Esophagus muscularis mucosa (tissue), 4 donors: ENCODE measurements around the gene RBM19. TPM values are rescaled to one million over a fixed set of nuclear protein-coding genes. Genes with fewer than 3 reads are reported as not detected.

Experiments
- DNase-seq: peaks from one replicate; pipeline ENCODE4 v3.0.0-alpha.2; 2017; ENCODE audit errors: extremely low spot score
- H3K27ac ChIP-seq, 4 donors: fragments of 200-600 bp; sonication (generic); replicated peaks in 1 of 4; 1 replicate in 3 of 4; 2 replicates in 1 of 4; pipeline ENCODE4 v1.5.1; 2016 to 2019; ENCODE audit warnings: mild to moderate bottlenecking in 1 of 4
- H3K27me3 ChIP-seq, 4 donors: fragments of 200-600 bp; sonication (generic); one replicate each; pipeline versions ENCODE4 v1.5.1 to v1.6.0; 2016 to 2019
- H3K36me3 ChIP-seq, 4 donors: fragments of 200-600 bp; sonication (generic); one replicate each; pipeline ENCODE4 v1.5.1; 2016 to 2019
- H3K4me1 ChIP-seq, 4 donors: fragments of 200-600 bp; sonication (generic); one replicate each; pipeline ENCODE4 v1.5.1; 2016 to 2019
- H3K4me3 ChIP-seq, 4 donors: fragments of 200-600 bp; sonication (generic); 1 replicate in 2 of 4; 2 replicates in 2 of 4; pipeline ENCODE4 v1.5.1; 2016 to 2019; ENCODE audit warnings: mild to moderate bottlenecking in 4 of 4, moderate library complexity in 1 of 4
- H3K9me3 ChIP-seq, 4 donors: fragments of 200-600 bp; sonication (generic); 1 replicate in 3 of 4; 2 replicates in 1 of 4; pipeline ENCODE4 v1.5.1; 2016 to 2019
- EP300 ChIP-seq: sonication (generic); formaldehyde crosslinking; IDR thresholded peaks from one replicate; pipeline ENCODE4 v1.6.1; 2017; ENCODE audit warnings: antibody characterized with exemption
- POLR2A ChIP-seq: fragments of 450-650 bp; IDR thresholded peaks from one replicate; pipeline ENCODE4 v1.6.1; 2017; ENCODE audit warnings: antibody characterized with exemption, moderate library complexity, mild to moderate bottlenecking, low read depth
- POLR2AphosphoS5 ChIP-seq, 2 donors: sonication (generic); formaldehyde crosslinking; IDR thresholded peaks; one replicate each; pipeline ENCODE4 v1.6.1; 2017; ENCODE audit warnings: antibody characterized with exemption in 2 of 2
- WGBS: methylation state at CpG from one replicate; pipeline ENCODE4 v1.1.5; 2018; 5-methylcytosine and 5-hydroxymethylcytosine counted together
- intact Hi-C: fragments of 100-400 bp; cut with DNase I; formaldehyde crosslinking; loops from one replicate; pipeline ENCODE4 v1.15.1; 2023
- total RNA-seq, 4 donors: library from RNA; depleted of rRNA; stranded (reverse); fragments of >200 nt; gene quantifications; one replicate each; pipeline versions ENCODE4 v1.1.0 to v1.2.1, GENCODE V29; 2016
- TF ChIP-seq, protein P1 (sequence below), 3 experiments: fragments of 200-600 bp in 2 of 3; fragments of 450-650 bp in 1 of 3; sonication (generic) in 2 of 3; IDR thresholded peaks; one replicate each; pipeline ENCODE4 v1.5.1; 2017 to 2019; ENCODE audit warnings: antibody characterized with exemption in 3 of 3, mild to moderate bottlenecking in 2 of 3, moderate library complexity in 1 of 3

Gene RBM19
- total RNA-seq, 4 donors from 2014 or later, result 26.7 to 40.0 (median 27.4) TPM

DNA sequence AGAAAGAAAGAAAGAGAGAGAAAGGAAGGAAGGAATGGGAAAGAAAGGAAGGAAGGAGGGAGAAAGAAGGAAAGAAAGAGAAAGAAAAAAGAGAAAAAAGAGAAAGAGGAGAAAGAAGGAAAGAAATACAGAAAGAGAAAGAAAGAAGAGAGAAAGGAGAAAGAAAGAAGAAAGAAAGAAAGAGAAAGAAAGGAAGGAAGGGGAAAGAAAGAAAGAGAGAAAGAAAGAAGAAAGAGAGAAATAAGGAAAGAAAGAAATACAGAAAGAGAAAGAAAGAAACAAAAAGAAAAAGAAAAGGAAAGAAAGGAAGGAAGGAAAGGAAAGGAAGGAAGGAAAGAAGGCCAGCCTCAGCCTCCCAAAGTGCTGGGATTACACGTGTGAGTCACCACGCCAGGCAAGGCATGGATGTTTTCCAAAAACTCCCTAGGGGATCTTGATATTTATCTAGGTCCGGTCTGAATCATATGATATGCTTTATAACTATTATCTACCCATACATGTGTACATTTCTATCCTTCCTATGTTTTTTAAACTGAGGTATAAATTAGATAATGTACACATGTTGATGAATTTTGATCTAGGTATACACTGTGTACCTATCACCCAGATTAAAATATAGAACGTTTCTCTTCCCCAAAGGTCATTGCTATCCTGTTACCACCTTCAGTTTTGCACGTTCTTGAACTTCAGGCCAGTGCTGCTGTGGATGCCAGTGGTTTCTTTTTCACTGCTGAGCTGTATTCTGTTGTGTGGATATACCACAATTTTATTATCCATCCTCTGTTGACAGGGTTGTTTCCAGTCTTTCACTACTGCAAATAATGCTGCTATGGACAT lies 177.9 kb downstream of the RBM19 start:
- intact Hi-C loops, result no loop called here
- Histone ChIP-seq H3K9me3 (peaks cover 0 to 20% (median 7%) of the 10 kb centered on the region in 4 donors), H3K27me3 (peaks cover 0 to 37% (median 7%) of the 10 kb centered on the region in 4 donors), H3K4me3 (no peak overlapping the region), H3K27ac (no peak overlapping the region), H3K36me3 (no peaks in the 10 kb centered on the region), H3K4me1 (no peaks in the 10 kb centered on the region)
- DNase-seq, result no peak
- WGBS, result 73% methylated on average over 5 of the region's 5 CpGs
- no peak for TF ChIP-seq EP300
- TF ChIP-seq POLR2A, result no peak
- no peak for TF ChIP-seq POLR2AphosphoS5 (IDR thresholded peaks at IDR 0.05)
- TF ChIP-seq, protein P1, sequence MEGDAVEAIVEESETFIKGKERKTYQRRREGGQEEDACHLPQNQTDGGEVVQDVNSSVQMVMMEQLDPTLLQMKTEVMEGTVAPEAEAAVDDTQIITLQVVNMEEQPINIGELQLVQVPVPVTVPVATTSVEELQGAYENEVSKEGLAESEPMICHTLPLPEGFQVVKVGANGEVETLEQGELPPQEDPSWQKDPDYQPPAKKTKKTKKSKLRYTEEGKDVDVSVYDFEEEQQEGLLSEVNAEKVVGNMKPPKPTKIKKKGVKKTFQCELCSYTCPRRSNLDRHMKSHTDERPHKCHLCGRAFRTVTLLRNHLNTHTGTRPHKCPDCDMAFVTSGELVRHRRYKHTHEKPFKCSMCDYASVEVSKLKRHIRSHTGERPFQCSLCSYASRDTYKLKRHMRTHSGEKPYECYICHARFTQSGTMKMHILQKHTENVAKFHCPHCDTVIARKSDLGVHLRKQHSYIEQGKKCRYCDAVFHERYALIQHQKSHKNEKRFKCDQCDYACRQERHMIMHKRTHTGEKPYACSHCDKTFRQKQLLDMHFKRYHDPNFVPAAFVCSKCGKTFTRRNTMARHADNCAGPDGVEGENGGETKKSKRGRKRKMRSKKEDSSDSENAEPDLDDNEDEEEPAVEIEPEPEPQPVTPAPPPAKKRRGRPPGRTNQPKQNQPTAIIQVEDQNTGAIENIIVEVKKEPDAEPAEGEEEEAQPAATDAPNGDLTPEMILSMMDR (IDR thresholded peaks at IDR 0.05), result no peak

DNA sequence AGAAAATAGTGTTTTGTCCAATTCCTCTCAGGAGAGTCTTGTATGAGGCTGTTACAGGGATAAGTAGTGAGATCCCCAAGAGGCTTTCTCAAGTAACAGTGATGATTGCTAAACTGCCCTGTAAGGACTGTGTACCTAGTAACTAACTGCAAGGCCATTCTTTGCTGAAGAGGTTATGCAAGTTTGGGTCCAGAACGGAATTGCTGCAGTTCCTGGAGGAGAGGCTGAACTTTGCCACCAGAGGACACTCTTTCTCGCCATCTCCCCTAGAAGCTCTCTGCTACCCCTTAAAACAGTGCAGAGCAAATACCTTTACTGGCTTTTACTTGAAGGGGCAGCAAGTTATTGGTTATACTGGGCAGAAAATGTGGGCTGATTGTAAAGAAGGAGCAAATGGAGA lies 180.0 kb downstream of the RBM19 start:
- intact Hi-C loops, result no loop called here
- TF ChIP-seq, protein P1 (IDR thresholded peaks at IDR 0.05), result no peak
- TF ChIP-seq EP300 (no peak), POLR2A (no peak), POLR2AphosphoS5 (IDR thresholded peaks at IDR 0.05) (no peak)
- Histone ChIP-seq H3K4me3 (no peak overlapping the region), H3K27ac (no peak overlapping the region), H3K36me3 (no peaks in the 10 kb centered on the region), H3K27me3 (peaks cover 0 to 58% (median 17%) of the 10 kb centered on the region in 4 donors), H3K4me1 (peaks cover 0 to 5% (median 0%) of the 10 kb centered on the region in 4 donors), H3K9me3 (peaks cover 0 to 20% (median 7%) of the 10 kb centered on the region in 4 donors)
- 88% methylated on average over 2 of the region's 2 CpGs for WGBS
- DNase-seq, result no peak

DNA sequence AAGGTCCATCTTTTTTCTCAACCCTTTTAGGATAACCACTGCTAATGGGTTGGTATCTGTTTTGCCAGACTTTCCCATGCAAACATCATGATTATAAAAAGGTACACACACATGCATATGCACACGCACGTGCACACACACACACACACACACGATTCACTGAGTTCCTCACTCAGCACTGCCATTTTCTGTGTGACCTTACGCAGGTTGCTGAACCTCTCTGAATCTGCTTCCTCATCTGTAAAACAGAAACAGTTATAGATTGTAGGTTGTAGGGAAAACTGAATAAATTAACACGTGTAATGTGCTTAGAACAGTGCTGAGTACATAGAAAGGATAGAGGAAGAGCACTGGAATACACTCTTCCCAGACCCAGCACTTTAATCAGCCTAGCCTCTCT lies 182.3 kb downstream of the RBM19 start:
- no peak for DNase-seq
- Histone ChIP-seq H3K4me1 (peaks cover 0 to 5% (median 0%) of the 10 kb centered on the region in 4 donors), H3K4me3 (no peak overlapping the region), H3K36me3 (no peaks in the 10 kb centered on the region), H3K27me3 (peaks cover 0 to 81% (median 17%) of the 10 kb centered on the region in 4 donors), H3K27ac (no peak overlapping the region), H3K9me3 (peaks cover 0 to 17% (median 6%) of the 10 kb centered on the region in 4 donors)
- 84% methylated on average over 5 of the region's 5 CpGs for WGBS
- no peak for TF ChIP-seq POLR2AphosphoS5 (IDR thresholded peaks at IDR 0.05)
- no peak for TF ChIP-seq POLR2A
- TF ChIP-seq, protein P1 (IDR thresholded peaks at IDR 0.05), result no peak
- TF ChIP-seq EP300, result no peak
- intact Hi-C loops, result no loop called here

DNA sequence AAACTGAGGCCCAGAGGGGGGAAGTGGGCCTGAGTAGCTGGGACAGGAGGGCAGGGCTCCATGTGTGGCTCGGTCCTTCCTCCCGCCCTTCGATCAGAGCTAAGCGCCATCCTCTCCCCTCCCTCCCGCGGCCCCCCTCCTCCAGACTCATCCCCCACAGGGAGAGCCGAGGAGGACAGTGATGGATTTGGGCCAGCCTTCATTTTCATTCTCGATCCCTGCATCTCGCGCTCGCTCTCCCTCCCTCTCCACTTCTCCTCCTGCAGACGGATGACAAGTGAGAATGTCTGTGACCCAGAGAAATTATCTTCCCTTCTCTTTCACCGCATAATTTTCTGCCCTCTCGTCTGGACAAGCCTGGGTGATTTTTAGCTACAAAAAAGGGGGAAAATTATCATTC lies 183.3 kb downstream of the RBM19 start:
- 27% methylated on average over 14 of the region's 14 CpGs for WGBS
- Histone ChIP-seq H3K36me3 (no peaks in the 10 kb centered on the region), H3K4me1 (peaks cover 0 to 5% (median 0%) of the 10 kb centered on the region in 4 donors), H3K9me3 (peaks cover 0 to 8% (median 0%) of the 10 kb centered on the region in 4 donors), H3K27ac (no peak overlapping the region), H3K4me3 (no peak overlapping the region), H3K27me3 (peaks cover 0 to 90% (median 19%) of the 10 kb centered on the region in 4 donors)
- TF ChIP-seq EP300 (no peak), POLR2A (no peak), POLR2AphosphoS5 (IDR thresholded peaks at IDR 0.05) (no peak)
- TF ChIP-seq, protein P1 (IDR thresholded peaks at IDR 0.05), result no peak
- intact Hi-C loops, result no loop called here
- no peak for DNase-seq
